Epithelial cell of proximal tubule (primary cell): ENCODE data around the gene UIMC1. TPM values are rescaled to one million over a fixed set of nuclear protein-coding genes. Genes with fewer than 3 reads are reported as not detected.

Experiments
- DNase-seq: peaks from one replicate; pipeline ENCODE4 v3.0.0-alpha.2; 2011; ENCODE audit warnings: low read depth
- H3K4me3 ChIP-seq: 2 replicates; pipeline ENCODE4 v1.5.1; 2011; ENCODE audit warnings: low read depth, mild to moderate bottlenecking, low read length
- total RNA-seq: library from RNA; depleted of rRNA; stranded (reverse); fragments of >200 nt; gene quantifications from 2 replicates; pipeline ENCODE4 v1.2.3, GENCODE V29; 2015
- TF ChIP-seq, protein P1 (sequence below): conservative IDR thresholded peaks from 2 replicates; pipeline ENCODE4 v1.5.1; 2012; ENCODE audit warnings: low read depth, mild to moderate bottlenecking, low read length

The UIMC1 gene
- total RNA-seq, 1 donor from 2014 or later = 15.6 TPM

DNA sequence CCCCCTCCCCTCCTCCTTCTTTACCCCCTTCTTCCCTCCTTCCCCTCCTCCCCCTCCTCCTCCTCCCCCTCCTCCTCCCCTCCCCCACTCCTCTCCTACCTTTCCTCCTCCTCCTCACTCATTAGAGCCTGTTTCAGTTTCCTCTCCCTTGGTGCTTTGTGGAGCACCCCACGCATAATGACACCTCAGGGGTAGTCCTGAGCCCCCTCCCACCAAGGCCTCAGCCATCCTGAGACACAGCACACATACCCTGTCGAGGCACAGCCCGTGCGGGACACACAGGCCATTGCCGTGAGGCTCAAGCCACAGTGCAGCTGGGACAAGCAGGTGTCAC is 142.8 kb downstream of the UIMC1 start:
- no peak overlapping the region for H3K4me3 ChIP-seq
- DNase-seq = no peak
- TF ChIP-seq, protein P1, sequence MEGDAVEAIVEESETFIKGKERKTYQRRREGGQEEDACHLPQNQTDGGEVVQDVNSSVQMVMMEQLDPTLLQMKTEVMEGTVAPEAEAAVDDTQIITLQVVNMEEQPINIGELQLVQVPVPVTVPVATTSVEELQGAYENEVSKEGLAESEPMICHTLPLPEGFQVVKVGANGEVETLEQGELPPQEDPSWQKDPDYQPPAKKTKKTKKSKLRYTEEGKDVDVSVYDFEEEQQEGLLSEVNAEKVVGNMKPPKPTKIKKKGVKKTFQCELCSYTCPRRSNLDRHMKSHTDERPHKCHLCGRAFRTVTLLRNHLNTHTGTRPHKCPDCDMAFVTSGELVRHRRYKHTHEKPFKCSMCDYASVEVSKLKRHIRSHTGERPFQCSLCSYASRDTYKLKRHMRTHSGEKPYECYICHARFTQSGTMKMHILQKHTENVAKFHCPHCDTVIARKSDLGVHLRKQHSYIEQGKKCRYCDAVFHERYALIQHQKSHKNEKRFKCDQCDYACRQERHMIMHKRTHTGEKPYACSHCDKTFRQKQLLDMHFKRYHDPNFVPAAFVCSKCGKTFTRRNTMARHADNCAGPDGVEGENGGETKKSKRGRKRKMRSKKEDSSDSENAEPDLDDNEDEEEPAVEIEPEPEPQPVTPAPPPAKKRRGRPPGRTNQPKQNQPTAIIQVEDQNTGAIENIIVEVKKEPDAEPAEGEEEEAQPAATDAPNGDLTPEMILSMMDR = no peak

DNA sequence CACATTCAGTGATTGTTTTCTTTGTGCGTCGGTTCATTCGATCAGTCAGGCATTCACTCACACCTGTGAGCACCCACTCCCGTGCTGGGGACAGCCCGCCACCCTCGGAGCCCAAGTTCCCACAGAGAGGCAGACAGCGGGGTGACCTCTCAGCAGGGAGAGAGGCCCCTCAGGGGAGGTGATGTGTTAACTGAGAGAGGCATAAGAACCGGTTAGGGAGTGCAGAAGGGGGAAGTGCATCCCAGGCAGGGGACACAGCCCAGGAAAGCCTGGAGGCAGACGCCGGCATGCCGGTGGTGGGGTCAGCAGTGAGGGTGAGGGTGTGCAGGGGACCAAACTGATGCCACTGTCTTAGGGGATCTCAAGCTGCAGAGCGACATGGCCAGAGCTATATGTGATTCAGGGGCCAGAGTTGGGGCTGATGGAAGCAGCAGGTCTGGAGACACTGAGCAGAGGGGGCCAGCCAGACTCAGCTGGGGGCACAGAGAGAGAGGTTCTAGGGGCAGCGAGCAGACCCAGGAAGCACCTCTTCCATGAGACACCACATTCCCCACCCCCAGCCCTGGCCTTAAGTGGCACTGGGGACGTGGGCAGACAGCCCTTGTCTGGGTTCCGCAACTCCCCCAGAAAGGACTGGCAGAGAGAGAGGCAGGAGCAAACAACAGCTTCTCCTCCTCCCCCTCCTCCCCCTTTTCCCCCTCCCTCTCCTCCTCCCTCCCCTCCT is 143.4 kb downstream of the UIMC1 start:
- no peak for DNase-seq
- TF ChIP-seq, protein P1 = no peak
- H3K4me3 ChIP-seq = no peak overlapping the region

DNA sequence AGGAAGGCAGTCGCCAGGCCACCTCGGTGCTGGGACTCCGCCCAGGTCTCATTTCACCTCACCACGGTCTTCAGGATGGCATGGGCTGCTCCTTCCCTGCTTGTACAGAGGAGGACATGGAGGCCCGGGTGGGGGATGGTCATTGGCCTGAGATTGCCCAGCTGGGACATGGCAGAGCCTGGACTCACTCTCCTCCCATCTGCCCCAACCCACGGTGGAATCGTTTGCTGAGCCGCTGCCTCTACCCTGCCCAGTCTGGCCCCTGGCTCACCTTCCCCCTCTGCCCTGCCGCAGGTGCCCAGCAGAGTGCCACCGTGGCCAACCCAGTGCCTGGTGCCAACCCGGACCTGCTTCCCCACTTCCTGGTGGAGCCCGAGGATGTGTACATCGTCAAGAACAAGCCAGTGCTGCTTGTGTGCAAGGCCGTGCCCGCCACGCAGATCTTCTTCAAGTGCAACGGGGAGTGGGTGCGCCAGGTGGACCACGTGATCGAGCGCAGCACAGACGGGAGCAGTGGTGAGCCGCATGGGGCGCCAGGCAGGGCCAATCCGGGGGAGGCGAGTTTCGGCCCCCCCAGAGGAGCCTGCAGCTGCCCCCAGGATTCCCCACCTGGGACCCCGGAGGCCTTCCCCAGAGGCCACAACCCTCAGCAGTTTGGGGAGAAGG is 144.1 kb downstream of the UIMC1 start:
- DNase-seq = no peak
- TF ChIP-seq, protein P1 = no peak
- H3K4me3 ChIP-seq = no peak overlapping the region

DNA sequence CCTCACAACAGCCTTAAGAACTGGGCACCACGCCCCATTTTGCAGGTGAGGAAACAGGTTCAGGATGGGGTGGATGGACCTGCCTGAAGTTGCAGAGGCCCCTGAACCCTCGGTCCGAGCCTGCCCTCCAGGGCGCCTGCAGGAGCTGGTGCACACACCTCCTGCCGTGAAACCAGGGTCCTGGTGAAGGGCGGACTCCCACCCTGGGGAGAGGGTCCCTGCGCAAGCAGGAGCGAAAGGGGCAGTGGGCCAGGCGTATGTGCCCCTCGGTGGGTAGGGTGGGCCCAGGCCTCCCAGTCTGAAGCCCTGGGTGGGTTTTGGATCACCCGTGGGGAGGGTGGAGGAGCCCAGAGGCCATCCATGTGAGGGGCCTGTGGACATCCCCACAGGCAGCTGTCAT is 145.3 kb downstream of the UIMC1 start:
- no peak overlapping the region for H3K4me3 ChIP-seq
- TF ChIP-seq, protein P1 = no peak
- no peak for DNase-seq

DNA sequence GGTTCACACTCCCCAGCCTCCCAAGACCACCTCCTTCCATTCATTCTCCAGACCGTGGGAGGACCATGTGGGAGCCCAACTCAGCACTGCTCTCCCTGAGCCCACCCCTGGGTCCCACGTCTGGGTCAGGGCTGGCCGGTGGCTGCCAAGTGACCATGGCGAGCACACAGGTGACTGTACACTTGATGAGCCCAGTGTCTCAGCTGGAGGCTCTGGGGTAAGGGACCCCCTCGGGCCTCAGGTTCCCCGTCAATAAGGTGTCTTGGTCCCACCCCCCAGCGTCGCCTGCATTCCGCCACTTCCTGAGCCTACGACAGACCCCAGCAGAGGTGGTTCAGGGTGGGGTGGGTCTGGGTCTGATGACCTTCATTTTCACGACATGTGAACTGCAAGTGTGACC is 146.2 kb downstream of the UIMC1 start:
- no peak overlapping the region for H3K4me3 ChIP-seq
- no peak for DNase-seq
- TF ChIP-seq, protein P1 = no peak

DNA sequence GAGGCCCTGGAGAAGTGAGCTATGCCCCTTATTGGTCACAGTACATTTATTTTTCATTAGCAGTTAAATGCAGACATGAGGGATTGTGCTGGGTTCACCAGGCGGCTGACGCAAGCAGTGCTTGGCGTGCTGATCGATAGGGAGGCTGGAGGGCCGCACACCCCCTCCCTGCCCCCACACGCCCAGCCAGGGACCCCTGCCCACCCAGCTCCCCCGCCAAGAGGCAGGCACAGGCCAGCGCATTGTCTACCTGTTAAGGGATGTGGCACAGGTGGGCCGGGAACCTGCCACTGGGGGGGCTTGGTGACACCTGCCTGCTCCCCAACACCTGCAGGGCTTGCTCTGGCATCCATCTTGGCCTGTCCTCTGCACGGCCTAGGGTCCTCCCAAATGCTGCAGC is 146.7 kb downstream of the UIMC1 start:
- no peak for DNase-seq
- no peak overlapping the region for H3K4me3 ChIP-seq
- TF ChIP-seq, protein P1 = no peak

DNA sequence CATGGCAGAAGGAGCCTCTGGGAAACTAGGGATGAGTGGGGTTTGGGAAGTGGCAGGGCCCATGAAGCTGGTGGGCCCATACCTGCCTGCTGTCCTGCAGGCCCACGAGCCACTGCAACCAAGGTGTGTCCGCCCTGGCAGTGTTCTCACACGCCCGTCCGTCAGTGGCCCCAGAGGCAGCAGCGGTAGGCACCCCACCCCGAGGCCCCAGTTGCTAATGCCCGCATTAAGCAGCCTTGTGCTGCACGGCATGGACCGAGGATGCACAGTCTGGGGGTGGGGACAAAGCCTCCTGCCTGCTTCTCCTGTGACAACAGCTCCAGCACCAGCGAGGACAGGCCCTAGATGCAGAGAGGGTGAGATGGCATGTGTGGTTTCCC is 148.7 kb downstream of the UIMC1 start:
- TF ChIP-seq, protein P1 = no peak
- no peak for DNase-seq
- no peak overlapping the region for H3K4me3 ChIP-seq
